GM18507 (cell line): Measurements from ENCODE around the gene FXYD6.

Source experiments
- DNase-seq: peaks from one replicate; pipeline ENCODE4 v3.0.0; 2011; ENCODE audit warnings: low read depth; ENCODE audit not compliant: insufficient read length; ENCODE audit errors: extremely low spot score
- FAIRE-seq: peaks from 2 replicates; lab custom pipeline; 2011; peaks lifted over from hg19 to GRCh38; lab: Jason Lieb, UNC

The FXYD6 gene

DNA sequence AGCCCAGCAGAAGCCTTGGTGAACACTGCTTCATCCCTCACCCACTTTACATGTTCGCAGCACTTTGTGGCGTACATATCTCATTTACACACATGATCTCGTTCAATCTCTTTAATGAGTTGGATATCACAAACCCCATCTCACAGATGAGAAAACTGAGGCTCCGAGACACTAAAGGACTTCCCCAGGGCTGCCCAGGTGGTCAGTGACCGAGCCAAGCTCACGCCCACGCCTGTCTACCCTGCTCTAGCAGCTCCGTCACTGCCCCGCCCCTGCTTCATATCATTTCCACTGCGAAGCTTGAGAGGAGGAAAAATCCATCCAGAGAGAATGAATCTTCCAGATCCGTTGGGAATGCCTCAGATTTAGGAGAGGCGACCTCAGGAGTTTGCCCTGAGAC, 67.7 kb downstream of the FXYD6 start:
- DNase-seq = no peak
- FAIRE-seq = no peak

DNA sequence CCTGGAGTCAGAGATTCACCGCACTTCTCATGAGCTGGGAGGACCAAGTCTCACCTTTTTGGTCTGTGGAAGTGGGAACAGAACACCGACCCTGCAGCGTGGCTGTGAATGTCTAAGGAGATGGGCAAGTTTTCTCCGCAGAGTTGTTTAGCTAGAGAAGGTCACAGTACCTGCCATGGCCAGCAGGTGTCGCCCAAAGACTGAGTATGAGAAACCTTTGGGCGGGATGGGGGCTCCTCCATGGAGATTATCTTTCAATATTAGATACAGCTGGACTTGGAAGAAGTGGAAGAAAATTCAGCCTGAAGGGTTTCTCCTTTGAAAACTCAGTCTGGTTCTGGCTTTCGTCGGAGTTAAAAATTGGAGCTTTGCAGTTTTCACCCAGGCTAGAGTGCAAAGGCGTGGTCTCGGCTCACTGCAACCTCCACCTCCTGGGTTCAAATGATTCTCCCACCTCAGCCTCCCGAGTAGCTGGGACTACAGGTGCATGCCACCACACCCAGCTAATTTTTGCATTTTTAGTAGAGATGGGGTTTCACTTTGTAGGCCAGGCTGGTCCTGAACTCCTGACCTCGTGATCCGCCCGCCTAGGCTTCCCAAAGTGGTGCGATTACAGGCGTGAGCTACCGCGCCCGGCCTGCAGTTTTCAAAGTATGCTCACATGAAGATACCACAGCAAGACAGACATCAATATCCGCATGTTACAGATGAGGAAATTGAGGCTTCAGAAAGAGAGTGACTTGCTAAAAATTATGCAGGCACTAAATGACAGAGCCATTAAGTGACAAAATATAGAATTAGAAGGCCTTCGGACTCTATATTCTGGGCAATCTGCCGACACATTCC, 68.8 kb downstream of the FXYD6 start:
- DNase-seq (no peak), FAIRE-seq (peak; percentile 67)

DNA sequence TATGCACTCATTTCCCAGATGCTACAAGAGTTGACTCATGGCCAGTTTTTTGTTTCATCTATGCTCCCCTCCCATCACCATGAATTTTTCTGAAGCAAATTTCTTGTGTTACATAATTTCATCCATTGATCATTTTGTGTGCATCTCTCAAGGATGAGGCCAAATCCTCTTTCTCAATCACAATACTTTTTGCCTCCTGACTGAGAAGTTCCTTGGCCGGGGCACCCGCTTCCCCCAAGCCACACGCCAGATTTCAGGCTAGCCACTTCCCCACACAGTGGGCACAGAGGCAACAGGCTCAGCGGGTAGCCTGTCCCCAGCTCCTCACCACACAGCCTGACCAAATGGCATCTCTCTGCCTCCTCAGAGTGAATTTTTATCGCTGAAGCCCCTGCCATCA, 69.6 kb downstream of the FXYD6 start:
- FAIRE-seq (no peak), DNase-seq (no peak)

DNA sequence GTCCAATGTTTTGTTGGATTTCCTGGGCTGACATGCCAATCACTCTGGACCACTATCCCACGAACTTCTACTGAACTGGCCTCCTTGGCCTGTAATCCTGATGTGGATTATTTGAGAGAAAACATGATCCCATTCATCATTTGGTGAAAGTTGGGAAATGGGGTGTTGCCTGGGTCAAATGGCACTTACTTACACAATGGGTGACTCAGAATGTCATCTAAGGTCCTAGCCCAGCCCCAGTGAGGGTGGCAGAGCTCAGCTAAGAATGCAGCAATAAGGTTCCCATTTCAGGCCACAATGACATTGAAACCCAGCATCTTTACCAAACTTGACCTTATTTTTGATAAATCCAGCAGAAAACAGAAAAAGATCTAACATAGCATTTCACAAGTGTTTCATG, 71.4 kb downstream of the FXYD6 start:
- DNase-seq = no peak
- no peak for FAIRE-seq

DNA sequence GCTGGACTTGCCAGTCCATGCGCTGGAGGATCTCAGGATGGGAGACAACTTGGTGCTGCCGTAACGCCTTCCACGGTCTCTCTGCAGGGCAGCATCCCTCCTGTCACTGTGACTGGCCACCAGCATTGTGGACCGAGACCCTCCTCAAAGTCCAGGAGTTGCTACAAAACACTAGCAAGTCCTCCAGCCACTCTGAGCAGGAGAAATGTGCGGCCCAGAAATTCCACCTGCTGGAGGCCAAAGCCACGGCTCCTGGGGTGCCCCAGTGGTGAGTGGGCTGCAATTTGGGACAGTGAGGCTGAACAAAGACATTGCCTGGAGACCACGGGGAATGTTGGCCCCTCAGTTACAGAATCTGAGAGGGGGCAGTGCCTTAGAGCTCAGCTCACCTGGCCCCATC, 72.6 kb downstream of the FXYD6 start:
- FAIRE-seq = no peak
- no peak for DNase-seq

DNA sequence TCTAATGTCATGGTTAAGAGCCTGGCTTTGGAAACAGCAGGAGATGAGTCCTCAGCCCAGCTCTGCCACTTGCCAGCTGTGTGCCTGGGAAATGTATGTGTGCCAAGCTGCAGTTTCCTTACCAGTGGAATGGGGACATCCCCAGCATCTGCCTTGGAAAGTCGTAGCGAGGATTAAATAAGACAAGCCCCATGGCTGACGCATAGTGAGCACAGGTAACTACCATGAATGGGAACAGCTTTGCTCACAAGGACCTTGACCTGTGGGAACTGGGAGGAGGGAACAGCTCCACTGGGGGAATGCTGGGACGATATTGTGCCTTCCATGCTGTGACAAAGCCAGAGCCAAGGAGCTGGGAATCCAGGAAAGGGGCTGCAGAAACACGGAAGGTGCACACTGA, 76.8 kb downstream of the FXYD6 start:
- FAIRE-seq (no peak), DNase-seq (no peak)

DNA sequence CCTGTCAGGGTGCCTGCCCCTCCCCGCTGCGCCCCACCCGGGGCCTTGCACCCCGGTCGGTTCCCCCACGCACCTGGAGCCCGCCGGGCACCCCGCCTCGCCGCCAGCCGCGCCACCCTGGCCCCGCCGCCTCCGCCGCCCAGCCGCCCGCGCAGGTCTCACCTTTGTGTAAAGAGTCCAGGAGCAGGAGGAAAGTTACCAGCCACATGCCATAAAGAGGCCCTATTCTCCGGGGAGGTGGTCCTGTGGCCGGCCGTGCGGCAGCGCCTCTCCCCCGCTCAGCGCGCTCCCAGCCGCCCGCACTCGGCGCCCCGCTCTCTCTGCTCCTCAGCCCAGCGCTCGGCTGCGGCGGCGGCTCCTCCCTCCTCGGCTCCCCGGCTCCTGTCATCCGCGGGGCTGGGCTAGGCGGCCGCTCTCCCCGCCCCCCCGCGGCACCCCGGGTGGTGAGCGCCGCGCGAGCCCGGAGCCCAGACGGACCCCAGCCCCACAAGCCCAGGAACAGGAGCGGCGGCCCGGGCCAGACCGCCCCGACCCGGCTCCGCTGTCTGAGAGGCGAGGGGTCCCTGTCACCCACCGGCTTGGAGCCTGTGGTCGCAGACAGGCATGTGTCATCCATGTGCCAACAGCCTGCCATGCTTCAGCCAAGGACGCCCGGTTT, 79.5 kb downstream of the FXYD6 start, which contains the start of gene DSCAML1:
TSS of gene DSCAML1 (minus strand) at position 345 of the 658 bp plus-strand sequence. CDS start at position 208, 137 bp downstream.
- DNase-seq (peak; percentile 18), FAIRE-seq (no peak)

DNA sequence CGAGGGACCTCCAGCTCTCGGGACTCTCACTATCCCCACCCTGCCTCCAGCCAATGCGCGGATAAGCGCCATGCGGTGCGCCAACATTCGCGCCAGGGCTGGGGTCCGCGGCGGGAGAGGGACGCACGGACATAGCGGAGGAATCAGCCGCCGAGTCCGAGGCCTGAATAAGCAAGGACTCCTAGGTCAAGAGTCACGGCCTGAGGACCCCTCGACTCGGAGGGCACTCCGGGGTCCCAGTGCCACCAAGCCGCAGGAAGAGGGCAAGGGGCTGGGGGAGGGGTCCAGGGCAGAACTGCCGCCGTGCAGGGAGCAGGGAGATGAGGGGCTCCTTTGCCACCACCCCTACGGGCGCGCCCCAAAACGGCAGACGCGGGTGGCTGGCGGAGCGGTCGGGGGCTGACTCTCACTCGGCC, 80.0 kb downstream of the FXYD6 start:
- DNase-seq (no peak), FAIRE-seq (no peak)

DNA sequence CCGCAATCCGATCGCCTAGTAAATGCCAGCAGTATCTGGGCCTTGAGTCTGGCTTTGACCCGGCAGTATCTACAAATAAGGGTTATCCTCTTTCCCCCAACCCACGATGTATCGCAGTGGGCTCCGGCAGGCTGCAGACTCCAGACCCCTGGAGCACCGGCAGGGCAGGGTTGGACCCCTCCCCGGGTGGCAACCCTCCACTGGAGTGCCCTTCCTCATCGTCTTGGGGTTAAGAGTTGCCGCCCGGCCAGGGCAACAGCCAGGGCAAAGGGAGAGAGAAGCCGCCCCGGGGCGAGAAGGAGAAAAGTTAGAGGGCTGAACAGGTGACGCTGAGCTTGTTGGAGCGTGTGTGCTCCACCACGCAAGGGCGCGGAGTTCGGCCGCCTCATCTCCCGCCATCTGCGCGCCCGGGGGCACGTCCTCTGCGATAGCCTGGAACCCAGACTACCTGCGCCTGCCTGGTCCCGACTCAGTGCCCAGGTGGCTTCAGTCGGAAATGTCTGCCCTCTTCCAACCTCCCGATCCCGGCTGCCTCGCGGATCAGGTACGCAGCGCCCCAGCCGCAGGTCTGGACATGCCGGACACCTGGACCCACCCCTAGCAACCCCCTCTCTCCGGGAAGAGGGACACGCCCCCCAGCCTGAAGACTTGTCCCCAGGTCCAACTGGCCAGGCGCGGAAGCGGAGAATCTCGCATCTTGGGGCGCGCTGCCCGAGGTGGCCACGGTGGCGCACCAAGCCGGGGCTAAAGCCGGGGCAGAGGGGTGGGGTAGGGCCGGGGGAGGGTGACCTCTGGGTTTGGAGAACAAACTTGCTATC, 80.6 kb downstream of the FXYD6 start:
- DNase-seq (no peak), FAIRE-seq (no peak)

DNA sequence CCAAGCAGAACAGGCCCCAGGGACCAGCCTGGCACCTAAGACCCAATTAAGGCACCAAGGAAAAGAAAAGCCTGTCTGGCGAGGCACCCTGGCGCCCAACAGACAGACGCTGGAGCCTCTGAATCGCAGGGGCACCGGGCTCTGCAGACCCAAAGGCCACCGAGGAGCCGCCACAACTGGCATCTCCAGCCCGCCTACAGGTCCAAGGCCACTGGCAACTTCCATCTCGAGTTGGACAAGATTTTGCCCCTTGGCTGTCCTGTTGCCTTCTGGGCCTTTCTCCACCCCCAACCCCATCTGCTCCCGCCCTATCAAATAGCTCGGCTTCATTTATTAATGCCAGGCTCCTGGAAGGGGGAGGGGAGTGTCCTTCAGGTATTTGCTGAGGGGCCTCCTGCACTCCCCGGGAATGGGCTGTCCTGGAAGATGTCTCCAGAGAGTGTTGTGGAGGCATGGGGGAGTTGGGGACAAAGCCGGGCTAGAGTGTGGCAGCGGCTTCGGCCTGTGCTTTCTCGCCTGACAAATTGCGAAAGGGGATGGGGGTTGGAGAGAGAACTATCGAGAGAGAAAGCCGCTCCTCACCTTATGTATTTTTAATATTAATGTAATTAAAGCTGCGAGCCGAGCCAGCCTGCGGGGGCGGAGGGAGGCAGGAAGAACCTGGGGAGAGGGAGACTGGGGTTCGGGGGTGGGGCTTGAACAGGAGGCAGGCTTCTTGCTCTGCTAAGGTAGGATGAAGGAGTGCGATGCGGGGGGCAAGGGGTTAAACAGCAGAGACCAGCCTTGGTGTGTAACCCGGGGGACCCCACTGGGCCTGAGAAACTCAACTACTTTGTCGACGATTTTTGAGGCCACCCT, 81.5 kb downstream of the FXYD6 start:
- FAIRE-seq = no peak
- DNase-seq = no peak

DNA sequence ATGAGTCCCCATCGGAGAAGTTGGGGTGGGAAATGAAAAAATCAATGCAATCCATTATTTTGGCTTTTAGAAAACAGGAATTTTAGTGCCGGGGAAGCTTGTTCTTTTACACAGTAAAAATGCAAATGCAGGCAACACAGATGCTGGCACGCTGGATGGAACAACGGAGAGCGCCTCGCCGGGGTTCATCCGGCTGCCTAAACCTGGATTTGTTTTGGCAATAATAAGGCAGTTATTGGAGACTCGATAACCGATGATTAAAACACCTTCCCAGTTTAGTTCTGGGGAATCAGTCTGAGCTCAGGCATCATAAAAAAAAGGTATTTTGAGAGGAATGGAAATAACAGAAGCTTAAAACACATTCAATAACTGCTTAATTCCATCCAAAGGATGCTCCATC, 82.3 kb downstream of the FXYD6 start:
- DNase-seq = no peak
- FAIRE-seq = no peak

DNA sequence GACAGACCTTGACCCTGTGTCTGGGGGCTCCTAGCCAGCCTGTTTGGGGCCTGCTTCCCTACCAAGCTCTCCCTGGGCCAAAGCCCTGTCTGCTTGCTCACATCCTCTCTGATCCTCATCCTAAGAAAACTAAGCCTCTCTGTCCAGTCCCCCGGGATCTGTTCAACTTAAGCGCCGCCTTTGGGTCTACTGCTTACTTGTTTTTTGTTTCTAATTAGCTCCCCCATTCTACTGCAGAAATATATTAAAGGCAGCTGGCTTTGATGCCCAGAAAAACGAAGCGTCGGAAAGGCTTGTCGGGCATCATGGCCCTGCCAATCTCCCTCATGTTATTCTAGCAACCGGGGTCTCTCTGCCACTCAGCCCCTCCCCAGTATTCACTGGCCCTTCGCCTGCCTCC, 82.9 kb downstream of the FXYD6 start:
- FAIRE-seq (no peak), DNase-seq (no peak)

DNA sequence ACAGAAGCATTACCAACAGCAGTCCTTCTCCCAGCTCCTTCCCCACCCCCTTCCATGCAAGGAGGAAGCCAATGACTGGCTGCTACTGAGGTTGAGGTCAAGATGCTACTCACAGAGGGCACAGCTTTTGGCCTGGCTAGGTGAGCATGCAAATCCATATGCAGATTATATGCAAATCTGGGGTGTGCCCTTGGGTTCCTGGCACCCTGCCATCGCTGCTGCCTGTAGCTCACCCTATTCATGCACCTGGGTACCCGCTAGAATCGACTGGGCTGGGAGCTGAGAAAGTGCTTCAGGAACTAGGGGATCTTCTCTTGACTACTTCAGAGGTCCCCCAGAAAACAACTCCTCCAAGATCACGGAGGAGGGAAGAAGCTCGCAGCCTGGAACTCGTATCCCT, 83.5 kb downstream of the FXYD6 start:
- FAIRE-seq = no peak

DNA sequence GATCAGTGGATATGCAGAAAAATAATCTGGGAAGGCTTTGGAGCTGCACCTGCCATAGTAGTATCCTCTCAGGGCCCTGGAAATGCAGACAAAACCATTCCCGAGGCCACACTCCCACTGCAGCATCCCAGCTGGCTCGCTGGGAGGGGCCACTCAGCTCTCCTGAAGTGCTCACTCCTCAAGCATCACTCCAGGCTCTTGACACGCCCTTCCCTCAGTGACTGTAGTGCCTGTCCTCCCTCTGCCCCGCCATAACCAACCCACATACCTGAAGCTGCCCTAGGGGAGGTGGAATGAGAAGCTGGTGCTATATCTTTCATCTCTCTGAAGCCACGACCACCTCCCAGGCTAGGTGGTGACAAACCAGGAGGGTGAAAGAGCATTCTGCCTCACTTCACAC, 84.2 kb downstream of the FXYD6 start:
- DNase-seq = no peak
- FAIRE-seq = no peak

More for the DNA sequence above, 83.5 kb downstream of the FXYD6 start:
- no peak for DNase-seq

DNA sequence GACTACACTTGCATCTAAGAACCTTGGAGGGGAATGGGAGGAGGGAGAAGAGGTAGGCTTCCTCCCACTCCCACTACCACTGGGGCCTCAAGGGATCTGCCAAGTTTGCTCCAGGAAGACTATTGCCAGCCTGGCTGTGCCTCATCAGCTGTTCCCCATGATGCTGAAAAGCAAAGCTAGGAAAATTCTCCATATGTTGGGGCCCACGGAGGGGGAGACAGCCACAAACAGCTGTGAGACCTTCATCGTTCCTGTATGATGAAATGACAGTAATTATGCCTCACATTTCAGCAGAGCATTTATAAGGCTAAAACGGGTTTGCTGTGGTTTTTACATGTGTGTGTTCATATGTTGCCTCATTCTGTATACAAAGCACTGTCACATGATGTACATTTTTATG, 86.2 kb downstream of the FXYD6 start:
- no peak for FAIRE-seq

DNA sequence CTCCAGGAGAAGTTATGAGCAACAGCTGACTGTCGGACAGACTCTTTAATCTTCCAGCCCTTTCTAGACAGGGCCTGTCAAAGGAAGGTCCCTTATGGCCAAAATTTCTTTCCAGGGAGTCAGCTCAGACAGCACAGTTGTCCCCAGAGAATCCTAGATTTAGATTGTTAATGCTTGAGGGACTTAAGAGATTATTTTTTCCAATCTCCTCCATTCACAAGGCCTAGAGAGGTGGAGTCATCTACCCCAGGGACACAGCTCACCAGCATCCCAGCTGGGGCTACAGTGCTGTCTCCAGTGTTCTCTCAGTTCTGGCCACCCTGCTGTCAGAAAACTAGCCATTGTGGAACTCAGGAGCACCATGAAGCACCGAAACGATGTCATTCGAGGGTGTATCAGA, 87.2 kb downstream of the FXYD6 start:
- no peak for DNase-seq
- FAIRE-seq = no peak

More for the DNA sequence above, 86.2 kb downstream of the FXYD6 start:
- no peak for DNase-seq
